Naive B cell (primary cell): ENCODE measurements around the gene PRSS22. TPM values are rescaled to one million over a fixed set of nuclear protein-coding genes. Genes with fewer than 3 reads are reported as not detected.
A peak's percentile ranks its signal among the peaks of the same experiment; 100 is the strongest.

Experiments used
- ATAC-seq, 2 donors: fragments of 150-1000 bp; cut with Tn5 transposase; 2 replicates each; pipeline ENCODE4 v1.10.0; 2021; ENCODE audit warnings: low read depth in 2 of 2, mild to moderate bottlenecking in 2 of 2, moderate library complexity in 2 of 2
- DNase-seq: peaks from one replicate; pipeline ENCODE4 v3.0.0; 2022
- H3K27ac Mint-ChIP-seq, 6 donors: one replicate each; pipeline ENCODE4 v1.8.0; 2020 to 2022; ENCODE audit warnings: mild to moderate bottlenecking in 6 of 6, mixed read lengths in 6 of 6, moderate library complexity in 5 of 6, inconsistent platforms in 2 of 6
- H3K27me3 Mint-ChIP-seq, 3 donors: one replicate each; pipeline ENCODE4 v1.8.0; 2021 to 2022; ENCODE audit warnings: mixed read lengths in 3 of 3, mild to moderate bottlenecking in 1 of 3
- H3K36me3 Mint-ChIP-seq, 2 donors: one replicate each; pipeline ENCODE4 v1.8.0; 2020 to 2022; ENCODE audit warnings: mixed read lengths in 2 of 2, inconsistent platforms in 1 of 2, mild to moderate bottlenecking in 1 of 2
- H3K4me1 Mint-ChIP-seq, 3 donors: one replicate each; pipeline ENCODE4 v1.8.0; 2020 to 2022; ENCODE audit warnings: mixed read lengths in 3 of 3, inconsistent platforms in 1 of 3, mild to moderate bottlenecking in 1 of 3, moderate library complexity in 1 of 3
- H3K4me3 Mint-ChIP-seq, 8 donors: one replicate each; pipeline ENCODE4 v1.8.0; 2020 to 2022; ENCODE audit warnings: mild to moderate bottlenecking in 8 of 8, mixed read lengths in 8 of 8, moderate library complexity in 8 of 8, inconsistent platforms in 2 of 8
- H3K9me3 Mint-ChIP-seq, 7 donors: one replicate each; pipeline ENCODE4 v1.8.0; 2020 to 2022; ENCODE audit warnings: mixed read lengths in 7 of 7, mild to moderate bottlenecking in 5 of 7, inconsistent platforms in 2 of 7, moderate library complexity in 1 of 7
- polyA plus RNA-seq, 6 donors: library from polyadenylated mRNA; unstranded; fragments of 300-500 nt; fragmentation: Illumina TruSeq; gene quantifications; one replicate each; pipeline ENCODE4 v1.2.3, GENCODE V29; 2021; ENCODE audit warnings: low read depth in 6 of 6

Gene PRSS22
- polyA plus RNA-seq, 6 donors from 2014 or later = not detected

DNA sequence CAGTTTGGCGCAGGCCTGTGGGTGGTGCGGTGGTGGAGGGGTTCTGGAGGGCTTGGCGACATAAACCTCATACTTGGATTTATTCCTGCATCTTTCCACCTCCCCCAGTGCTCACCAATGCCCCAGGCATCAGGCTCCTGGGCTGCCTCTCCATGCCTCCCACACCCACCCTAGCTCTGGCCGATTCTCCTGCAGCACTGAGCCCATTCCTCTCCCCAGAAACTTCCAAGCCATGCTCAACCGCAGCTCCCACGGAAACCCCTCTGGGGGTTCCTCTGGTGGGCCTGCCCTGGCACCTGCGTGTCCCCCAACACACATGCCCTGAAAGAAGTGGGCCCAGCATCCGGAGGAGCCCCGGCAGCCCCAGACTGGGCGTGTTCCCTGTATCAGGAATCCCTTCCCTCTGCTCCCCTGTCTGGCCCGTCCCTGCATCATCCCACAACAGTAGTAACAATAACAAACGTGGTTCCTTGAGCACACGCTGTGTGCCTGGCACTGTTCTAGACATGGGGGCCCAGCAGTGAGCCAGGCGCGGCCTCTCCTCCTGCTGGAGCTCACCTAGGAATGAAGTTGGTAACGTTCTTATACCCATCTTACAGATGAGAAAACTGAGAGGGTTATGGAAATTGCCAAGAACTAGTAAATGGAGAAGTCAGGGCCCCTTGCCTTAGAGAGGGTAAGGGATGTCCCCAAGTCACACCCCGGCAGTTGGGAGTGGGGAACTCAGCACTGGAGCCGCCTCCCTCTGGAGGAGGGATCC lies 38.6 kb downstream of the PRSS22 start:
- no peaks in the 10 kb centered on the region for H3K36me3 Mint-ChIP-seq
- ATAC-seq (no peak), DNase-seq (no peak)
- peaks cover 0 to 3% (median 2%) of the 10 kb centered on the region in 3 donors for H3K4me1 Mint-ChIP-seq
- no peaks in the 10 kb centered on the region for H3K9me3 Mint-ChIP-seq
- H3K27ac Mint-ChIP-seq = no peak overlapping the region
- H3K27me3 Mint-ChIP-seq = peaks cover 0 to 13% (median 0%) of the 10 kb centered on the region in 3 donors
- H3K4me3 Mint-ChIP-seq = no peak overlapping the region

DNA sequence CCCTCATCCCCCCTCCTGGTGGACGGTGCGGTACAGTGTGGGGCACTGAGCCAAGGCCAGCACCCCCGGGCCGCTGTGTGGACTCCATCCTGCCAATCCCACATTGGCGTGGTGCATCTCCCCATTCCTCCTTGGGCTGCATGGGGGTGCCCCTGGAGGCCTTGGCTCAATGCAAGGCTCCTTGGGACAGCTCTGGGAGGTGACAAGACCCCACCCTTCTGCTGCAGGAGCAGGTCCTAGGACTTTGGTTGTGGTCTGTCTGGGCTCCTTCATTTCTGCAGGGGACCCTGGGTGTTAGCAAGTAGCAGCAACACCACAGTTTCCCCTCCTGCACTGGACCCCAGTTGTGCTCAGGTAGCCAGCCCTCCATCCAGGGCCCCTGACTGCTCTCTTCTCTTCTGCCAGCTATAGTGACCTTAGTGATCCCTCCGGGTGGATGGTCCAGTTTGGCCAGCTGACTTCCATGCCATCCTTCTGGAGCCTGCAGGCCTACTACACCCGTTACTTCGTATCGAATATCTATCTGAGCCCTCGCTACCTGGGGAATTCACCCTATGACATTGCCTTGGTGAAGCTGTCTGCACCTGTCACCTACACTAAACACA lies 39.6 kb downstream of the PRSS22 start:
- Mint-ChIP-seq H3K27ac (no peak overlapping the region), H3K9me3 (no peaks in the 10 kb centered on the region), H3K4me1 (peaks cover 0 to 3% (median 2%) of the 10 kb centered on the region in 3 donors), H3K36me3 (no peaks in the 10 kb centered on the region), H3K4me3 (peak overlapping the region in 4 of 8 donors; percentile 5 to 54 (median 32)), H3K27me3 (peaks cover 0 to 15% (median 4%) of the 10 kb centered on the region in 3 donors)
- ATAC-seq (no peak), DNase-seq (no peak)

DNA sequence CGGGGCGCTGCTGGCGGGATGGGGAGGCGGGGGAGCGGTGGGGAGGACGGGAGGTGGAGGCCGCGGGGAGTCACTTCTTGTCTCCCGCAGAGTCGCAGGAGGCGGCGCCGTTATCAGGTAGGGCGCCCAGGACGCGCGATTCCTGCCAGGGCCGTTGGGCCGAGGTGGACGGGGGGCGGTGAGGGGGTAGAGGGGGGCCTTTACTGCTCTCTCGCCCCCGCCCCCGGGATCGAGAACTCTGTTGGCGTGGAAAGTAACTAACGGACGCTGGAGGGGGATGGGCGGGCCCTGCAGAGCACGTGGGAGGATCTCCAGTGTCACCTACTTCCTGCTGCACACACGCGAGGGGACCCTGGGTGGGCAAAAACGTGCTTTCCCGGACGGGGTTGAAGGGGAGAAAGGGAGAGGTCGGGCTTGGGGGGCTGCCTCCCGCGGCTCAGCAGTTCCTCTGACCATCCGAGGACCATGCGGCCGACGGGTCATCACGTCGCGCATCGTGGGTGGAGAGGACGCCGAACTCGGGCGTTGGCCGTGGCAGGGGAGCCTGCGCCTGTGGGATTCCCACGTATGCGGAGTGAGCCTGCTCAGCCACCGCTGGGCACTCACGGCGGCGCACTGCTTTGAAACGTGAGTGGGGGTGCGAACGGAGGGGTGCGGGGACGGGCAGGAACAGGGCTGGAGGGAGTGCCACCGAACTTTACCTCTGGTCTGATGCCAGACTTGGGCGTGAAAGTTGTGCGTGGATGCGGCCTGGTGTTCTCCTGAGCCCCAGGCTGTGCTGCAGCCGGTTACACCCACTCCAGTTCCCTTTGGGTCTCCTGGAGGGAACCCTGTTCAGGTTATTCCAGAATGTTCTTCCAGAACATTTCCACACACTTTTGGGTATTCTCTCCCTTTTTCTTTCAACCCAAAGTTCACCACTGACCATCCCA lies 40.4 kb downstream of the PRSS22 start:
- H3K9me3 Mint-ChIP-seq = no peaks in the 10 kb centered on the region
- H3K27ac Mint-ChIP-seq = no peak overlapping the region
- H3K4me1 Mint-ChIP-seq = peaks cover 0 to 3% (median 2%) of the 10 kb centered on the region in 3 donors
- peaks cover 2 to 15% (median 4%) of the 10 kb centered on the region in 3 donors for H3K27me3 Mint-ChIP-seq
- no peak for DNase-seq
- H3K36me3 Mint-ChIP-seq = no peaks in the 10 kb centered on the region
- peak in 1 of 2 donors; percentile 20 for ATAC-seq
- peak overlapping the region in 4 of 8 donors; percentile 5 to 54 (median 33) for H3K4me3 Mint-ChIP-seq

DNA sequence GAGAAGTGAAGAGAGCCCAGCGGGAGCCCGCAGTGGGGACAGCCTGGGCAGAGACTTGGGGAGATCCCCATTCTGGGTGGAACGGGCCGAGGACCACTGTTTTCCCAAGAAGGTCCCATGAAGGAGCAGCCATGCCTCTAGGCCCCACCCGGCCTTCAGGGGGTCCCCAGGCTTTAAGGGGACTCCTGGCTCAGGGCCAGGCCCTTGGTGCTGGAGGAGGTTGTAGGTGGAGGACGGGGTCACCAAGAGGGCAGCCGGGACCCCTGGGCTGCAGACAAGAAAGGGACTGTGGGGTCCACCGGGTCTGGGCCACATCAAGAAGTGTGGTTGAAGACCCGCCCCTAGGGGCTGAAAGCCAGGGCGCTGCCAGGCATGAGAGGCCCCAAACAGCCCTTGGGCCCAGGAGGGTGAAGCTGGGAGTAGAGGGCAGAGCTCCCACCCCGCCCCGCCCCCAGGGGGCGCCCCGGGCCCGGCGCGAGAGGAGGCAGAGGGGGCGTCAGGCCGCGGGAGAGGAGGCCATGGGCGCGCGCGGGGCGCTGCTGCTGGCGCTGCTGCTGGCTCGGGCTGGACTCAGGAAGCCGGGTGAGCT lies 41.1 kb downstream of the PRSS22 start, which contains the start of gene PRSS21:
TSS of gene PRSS21 (plus strand) at position 487 of the 589 bp plus-strand sequence. CDS start at position 519, 32 bp downstream.
- Mint-ChIP-seq H3K9me3 (no peaks in the 10 kb centered on the region), H3K27ac (no peak within 1 kb of the TSS), H3K4me3 (peak within 1 kb of the TSS in 4 of 8 donors; percentile 24 to 54 (median 33)), H3K27me3 (peaks cover 4 to 16% (median 7%) of the 10 kb centered on the region in 3 donors), H3K36me3 (no peaks in the 10 kb centered on the region), H3K4me1 (peaks cover 0 to 3% (median 2%) of the 10 kb centered on the region in 3 donors)
- DNase-seq (peak; percentile 27), ATAC-seq (peak; percentile 52 to 78)

DNA sequence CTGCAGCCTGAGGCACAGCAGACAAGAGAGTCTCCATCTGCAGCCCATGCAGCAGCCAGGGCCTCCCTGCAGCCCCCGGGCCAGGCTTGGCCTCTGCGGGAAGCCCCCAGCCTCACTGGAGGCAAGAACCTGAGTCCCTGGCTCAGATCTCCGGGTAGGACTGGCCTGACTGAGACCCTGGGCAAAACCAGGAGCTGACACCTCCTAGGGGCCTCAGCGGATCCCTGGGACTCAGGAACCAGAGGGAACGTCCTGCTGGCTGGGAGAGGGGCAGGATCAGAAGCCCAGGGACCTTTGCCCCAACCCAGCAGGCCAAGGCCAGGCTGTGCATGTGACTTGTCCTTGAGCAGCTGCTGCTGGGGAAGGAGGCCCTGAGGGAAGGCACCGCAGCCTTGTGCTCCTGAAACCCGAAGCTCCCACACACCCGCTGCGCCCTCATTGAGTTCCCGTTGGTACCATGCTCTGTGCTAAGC lies 42.6 kb downstream of the PRSS22 start:
- no peak overlapping the region for H3K4me3 Mint-ChIP-seq
- no peaks in the 10 kb centered on the region for H3K36me3 Mint-ChIP-seq
- peaks cover 9 to 23% (median 19%) of the 10 kb centered on the region in 3 donors for H3K27me3 Mint-ChIP-seq
- DNase-seq (no peak), ATAC-seq (no peak)
- H3K27ac Mint-ChIP-seq = no peak overlapping the region
- peaks cover 0 to 3% (median 2%) of the 10 kb centered on the region in 3 donors for H3K4me1 Mint-ChIP-seq
- peaks cover 0 to under 1% (median 0%) of the 10 kb centered on the region in 7 donors for H3K9me3 Mint-ChIP-seq

DNA sequence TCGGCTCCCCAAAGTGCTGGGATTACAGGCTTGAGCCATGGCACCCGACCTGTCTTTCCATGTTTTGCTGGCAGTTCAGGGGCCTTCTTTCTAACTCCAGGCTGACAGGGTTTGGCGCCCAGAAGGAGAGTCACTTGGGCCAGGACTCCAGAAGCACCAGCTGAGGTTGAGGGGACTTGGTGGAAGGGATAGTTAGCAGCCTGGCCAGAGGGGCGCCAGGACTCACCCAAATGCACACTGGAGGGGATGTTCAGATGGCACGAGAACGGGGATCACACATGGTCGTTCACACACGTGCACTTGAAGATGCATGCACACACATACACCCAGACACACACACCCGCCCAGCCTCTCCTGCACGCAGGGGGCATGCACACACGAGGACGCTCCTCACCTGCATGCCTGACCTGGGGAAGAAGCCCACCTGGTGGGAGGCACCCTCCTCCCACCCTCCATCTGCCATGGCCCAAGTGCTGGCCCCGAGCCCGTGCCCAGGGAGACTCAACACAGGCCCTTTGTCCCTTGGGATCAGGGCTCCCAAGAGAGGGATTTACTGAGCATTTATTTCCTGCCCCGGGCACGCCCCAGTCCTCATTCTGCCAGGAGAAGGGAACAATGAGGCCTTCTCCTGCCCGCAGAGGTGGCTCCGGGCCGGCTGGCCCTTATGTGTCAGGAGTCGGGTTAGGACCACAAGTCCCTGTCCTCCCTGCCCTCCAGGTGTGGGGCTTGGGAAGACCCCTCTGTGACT lies 43.2 kb downstream of the PRSS22 start:
- no peak for ATAC-seq

DNA sequence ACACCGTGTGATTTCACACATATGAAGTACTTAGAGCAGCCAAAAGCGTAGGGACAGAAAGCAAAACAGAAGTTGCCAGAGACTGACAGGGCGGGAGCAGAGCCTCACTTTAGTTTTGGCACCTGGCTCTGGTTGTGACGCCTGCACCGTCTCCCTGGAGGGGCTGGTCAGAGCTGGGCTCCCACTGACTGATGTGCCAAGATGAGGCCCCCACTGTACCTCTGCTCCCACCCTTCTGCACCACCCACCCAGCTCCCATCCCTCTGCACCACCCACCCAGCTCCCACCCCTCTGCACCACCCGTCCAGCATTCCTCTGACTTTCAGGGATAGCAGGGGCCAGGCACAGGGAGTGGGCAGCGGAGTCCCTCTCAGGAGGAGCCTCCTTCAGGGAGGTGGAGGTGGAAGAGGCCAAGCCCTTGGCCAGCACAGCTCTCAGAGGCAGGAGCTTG lies 44.2 kb downstream of the PRSS22 start:
- no peak overlapping the region for H3K27ac Mint-ChIP-seq
- H3K27me3 Mint-ChIP-seq = peaks cover 21 to 38% (median 33%) of the 10 kb centered on the region in 3 donors
- no peak for ATAC-seq

More for the DNA sequence above, 43.2 kb downstream of the PRSS22 start:
- Mint-ChIP-seq H3K36me3 (no peaks in the 10 kb centered on the region), H3K4me3 (no peak overlapping the region), H3K27me3 (peaks cover 13 to 29% (median 25%) of the 10 kb centered on the region in 3 donors), H3K27ac (no peak overlapping the region), H3K4me1 (peaks cover 0 to 3% (median 2%) of the 10 kb centered on the region in 3 donors), H3K9me3 (peaks cover 0 to 3% (median 0%) of the 10 kb centered on the region in 7 donors)
- DNase-seq = no peak

DNA sequence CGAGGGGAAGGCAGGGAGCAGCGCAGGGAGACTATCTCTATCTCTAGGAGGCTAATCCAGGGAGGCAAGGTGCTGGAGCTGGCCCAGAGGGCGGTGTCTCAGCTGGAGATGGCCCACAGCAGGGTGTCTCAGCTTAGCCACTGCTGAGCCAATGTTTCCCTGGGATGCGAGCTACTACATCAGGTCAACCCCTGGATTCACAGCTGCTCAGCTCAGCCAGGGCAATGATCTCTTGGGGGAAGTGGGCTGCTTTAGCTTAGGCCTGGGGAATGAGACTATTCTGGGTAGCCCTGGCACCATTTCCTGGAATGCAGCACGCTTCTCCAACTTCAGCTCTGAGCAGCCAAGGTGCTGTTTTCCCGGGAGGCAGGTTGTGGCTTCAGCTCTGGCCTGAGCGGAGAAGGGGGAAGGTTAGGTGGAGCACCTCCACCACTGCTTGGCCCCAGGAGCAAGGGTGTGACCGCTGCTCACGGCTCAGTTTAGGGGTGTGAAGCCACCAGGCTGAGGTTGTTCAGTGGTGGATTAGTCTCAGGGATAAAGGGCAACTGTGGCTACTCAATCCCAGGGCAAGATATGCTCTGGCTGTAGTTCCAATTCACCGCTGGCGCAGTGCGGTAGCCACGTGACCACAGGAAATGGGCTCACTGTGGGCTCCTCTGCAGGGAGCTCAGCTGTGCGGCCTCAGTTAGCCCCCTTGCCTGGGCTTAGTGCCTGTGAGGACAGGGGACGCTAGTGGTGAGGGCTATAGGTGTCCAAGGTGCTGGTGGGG lies 46.1 kb downstream of the PRSS22 start:
- Mint-ChIP-seq H3K27me3 (peaks cover 33 to 53% (median 53%) of the 10 kb centered on the region in 3 donors), H3K27ac (no peak overlapping the region), H3K36me3 (peaks cover 0 to 8% of the 10 kb centered on the region in 2 donors), H3K9me3 (peaks cover 5 to 16% (median 10%) of the 10 kb centered on the region in 7 donors), H3K4me3 (no peak overlapping the region), H3K4me1 (no peaks in the 10 kb centered on the region)
- ATAC-seq (no peak), DNase-seq (no peak)

More for the DNA sequence above, 44.2 kb downstream of the PRSS22 start:
- no peak for DNase-seq
- Mint-ChIP-seq H3K4me1 (peaks cover 0 to 3% (median 0%) of the 10 kb centered on the region in 3 donors), H3K4me3 (peak overlapping the region in 1 of 8 donors; percentile 40), H3K36me3 (peaks cover 0 to 4% of the 10 kb centered on the region in 2 donors), H3K9me3 (peaks cover 3 to 11% (median 6%) of the 10 kb centered on the region in 7 donors)

DNA sequence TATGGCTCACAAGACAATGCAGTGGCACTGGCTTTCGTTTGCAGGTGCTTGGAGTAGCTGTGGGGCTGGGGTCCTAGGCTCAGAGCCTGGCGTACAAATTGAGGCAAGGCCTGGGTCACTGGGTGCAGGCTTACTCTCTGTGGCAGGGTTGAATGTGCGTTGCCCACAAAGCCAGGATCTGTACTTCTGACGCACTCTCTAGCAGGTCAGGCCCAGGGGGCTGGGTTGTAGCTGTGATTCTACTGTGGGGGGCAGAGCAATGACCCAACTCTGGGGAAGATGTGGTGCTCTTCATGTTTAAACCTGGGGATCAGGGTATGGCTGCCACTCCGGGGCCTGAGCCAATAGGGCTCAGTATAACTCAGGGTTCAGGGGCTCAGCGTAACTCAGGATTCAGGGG lies 47.3 kb downstream of the PRSS22 start:
- DNase-seq = no peak
- no peak overlapping the region for H3K4me3 Mint-ChIP-seq
- H3K36me3 Mint-ChIP-seq = peaks cover 0 to 8% of the 10 kb centered on the region in 2 donors
- H3K27me3 Mint-ChIP-seq = peaks cover 36 to 65% (median 59%) of the 10 kb centered on the region in 3 donors
- H3K9me3 Mint-ChIP-seq = peaks cover 5 to 16% (median 10%) of the 10 kb centered on the region in 7 donors
- ATAC-seq = no peak
- H3K4me1 Mint-ChIP-seq = no peaks in the 10 kb centered on the region
- no peak overlapping the region for H3K27ac Mint-ChIP-seq

DNA sequence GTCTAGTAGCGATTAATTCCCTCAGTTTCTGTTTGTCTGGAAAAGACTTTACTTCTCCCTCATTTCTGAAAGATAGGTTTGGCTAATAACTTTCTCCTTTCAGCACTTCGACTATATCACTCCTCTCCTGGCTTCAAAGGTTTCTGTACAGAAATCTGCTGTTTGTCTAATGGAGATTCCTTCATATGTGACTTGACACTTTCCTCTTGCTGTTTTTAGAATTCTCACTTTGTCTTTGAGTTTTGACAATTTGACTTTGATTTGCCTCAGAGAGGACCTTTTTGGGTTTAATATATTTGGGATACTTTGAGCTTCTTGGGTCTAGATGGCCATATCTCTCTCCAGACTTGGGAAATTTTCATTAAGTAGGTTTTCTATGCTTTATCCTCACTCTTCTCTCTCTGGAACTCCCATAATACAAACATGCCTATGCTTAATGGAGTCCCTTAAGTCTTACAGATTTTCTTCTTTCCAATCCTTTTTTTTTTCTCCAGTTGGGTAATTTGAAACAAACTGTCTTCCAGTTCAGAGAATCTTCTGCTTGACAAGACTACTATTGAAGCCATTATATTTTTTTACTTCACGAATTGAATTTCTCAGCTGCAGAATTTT lies 48.7 kb downstream of the PRSS22 start:
- ATAC-seq = no peak
- Mint-ChIP-seq H3K27me3 (peaks cover 40 to 79% (median 63%) of the 10 kb centered on the region in 3 donors), H3K27ac (no peak overlapping the region), H3K9me3 (peaks cover 5 to 24% (median 15%) of the 10 kb centered on the region in 7 donors), H3K36me3 (peaks cover 0 to 8% of the 10 kb centered on the region in 2 donors), H3K4me1 (no peaks in the 10 kb centered on the region), H3K4me3 (no peak overlapping the region)
- no peak for DNase-seq

DNA sequence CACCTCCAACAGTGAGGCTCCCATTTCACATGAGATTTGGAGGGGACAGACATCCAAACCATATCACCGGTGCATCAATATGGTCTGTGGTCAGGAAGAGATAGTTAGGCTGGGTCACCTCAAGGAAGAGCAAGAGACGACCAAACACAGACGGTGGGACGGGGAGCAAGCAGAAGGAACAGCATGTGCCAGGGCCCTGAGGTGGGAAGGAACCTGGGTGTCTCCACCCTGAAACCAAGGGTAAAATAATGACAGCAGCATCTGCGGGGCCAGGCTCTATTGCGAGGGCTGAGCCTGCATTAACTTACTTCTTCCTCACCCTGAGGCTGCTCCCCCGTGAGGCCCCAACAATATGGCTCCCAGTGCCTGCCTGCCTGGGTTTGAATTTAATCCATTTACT lies 49.8 kb downstream of the PRSS22 start:
- Mint-ChIP-seq H3K27me3 (peaks cover 37 to 90% (median 63%) of the 10 kb centered on the region in 3 donors), H3K4me1 (no peaks in the 10 kb centered on the region), H3K4me3 (no peak overlapping the region), H3K36me3 (peaks cover 0 to 18% of the 10 kb centered on the region in 2 donors), H3K27ac (no peak overlapping the region), H3K9me3 (peaks cover 12 to 35% (median 23%) of the 10 kb centered on the region in 7 donors)
- ATAC-seq (no peak), DNase-seq (no peak)
